Esophagus mucosa (tissue), 1 donor: ENCODE measurements around the gene CD84. TPM values are rescaled to one million over a fixed set of nuclear protein-coding genes. Genes with fewer than 3 reads are reported as not detected.
"Not testable (repeated sequence)": the region's sequence is repeated elsewhere in the genome, so short reads cannot be mapped to it uniquely, and the experiment has no call there.

Experiments
- ATAC-seq: fragments of 200-7000 bp; cut with Tn5 transposase; one replicate; pipeline ENCODE4 v1.9.1; 2020
- total RNA-seq: library from RNA; stranded (reverse); gene quantifications from one replicate; pipeline ENCODE4 v1.2.4, GENCODE V29; 2023
- donor health status: DM: yes; HTN: yes; CAD: no.

CD84 gene
- total RNA-seq, 1 donor from 2014 or later = 1.2 TPM

DNA sequence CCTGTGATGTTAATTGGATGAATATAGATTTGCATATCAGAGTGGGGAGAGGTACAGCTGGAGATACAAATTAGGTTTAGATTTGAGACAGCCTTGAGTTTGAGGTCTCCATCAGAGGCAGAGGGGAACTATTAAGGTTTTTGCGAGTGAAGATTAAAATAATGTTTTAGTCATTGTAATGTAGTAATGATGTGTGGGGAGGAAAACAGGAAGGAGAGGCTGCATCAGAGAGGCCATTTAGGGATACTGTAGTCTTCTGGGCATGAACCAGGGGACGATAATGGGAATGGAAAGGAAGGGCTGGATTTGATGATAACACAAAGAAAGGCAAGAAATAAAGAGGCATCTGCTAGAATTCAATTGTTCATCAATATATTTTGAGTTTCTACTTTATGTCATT is 9.5 kb downstream of the CD84 start:
- ATAC-seq = no peak

DNA sequence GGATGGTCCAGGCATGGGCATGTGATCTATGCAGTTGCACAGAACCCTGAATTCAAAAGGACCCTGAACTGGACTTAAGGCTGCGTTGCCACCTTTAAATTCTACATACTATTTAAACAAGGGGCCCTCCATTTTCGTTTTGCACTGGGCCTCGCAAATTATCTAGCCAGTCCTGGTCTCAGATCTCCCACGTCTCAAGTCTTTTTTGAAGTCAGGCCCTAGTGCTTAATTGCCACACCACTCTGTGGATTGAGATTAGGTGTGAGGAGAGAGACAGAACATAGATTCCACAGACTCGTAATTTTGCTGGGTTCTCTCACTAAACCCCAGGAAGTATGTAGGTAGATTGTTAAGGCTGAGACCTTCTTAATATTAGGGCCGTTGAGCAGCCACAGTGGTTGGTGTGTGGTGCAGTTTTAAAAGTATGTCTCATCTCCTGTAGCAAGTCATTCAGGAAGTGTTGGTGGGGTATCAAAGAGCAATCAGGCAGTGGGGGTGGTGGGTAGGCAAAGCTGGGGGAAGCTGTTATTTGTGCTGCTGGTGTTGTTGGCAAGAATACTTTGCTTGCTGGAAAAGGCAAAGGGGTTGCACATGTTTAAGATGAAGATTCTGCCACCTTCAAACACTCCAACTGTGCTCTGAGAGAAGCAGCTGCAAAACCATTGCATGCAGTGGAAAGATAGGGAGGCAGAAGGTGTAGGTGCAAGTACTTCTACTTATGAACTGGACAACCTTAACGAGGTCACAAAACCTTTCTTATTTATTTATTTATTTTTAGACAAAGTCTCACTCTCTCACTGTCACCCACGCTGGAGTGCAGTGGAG is 11.2 kb downstream of the CD84 start:
- ATAC-seq = no peak

- no peak for ATAC-seq
Measured at GRCh38 chr1:160567341-160567740, 12.0 kb downstream of the CD84 start.

GRCh38 chr1:160565564-160565963 is 13.7 kb downstream of the CD84 start:
- ATAC-seq = no peak

GRCh38 chr1:160563230-160563629 is 16.1 kb downstream of the CD84 start:
- ATAC-seq = not testable (repeated sequence)

DNA sequence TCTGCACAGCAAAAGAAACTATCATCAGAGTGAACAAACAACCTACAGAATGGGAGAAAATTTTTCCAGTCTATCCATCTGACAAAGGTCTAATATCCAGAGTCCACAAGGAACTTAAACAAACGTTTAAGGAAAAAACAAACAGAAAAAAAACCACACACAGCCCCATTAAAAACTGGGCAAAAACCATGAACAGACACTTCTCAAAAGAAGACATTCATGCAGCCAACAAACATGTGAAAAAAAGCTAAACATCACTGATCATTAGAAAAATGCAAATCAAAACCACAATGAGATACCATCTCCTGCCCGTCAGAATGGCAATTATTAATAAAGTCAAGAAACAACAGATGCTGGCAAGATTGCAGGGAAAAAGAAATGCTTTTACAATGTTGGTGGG is 16.6 kb downstream of the CD84 start:
- ATAC-seq = not testable (repeated sequence)

DNA sequence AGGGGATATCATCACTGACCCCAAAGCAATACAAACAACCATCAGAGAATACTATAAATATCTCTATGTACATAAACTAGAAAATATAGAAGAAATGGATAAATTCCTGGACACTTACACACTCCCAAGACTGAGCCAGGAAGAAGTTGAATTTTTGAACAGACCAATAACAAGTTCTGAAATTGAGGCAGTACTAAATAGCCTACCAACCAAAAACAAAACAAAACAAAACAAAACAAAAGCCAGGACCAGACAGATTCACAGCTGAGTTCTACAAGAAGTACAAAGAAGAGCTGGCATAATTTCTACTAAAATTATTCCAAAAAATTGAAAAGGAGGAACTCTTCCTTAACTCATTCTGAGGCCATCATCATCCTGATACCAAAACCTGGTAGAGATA is 18.5 kb downstream of the CD84 start:
- ATAC-seq = no peak

DNA sequence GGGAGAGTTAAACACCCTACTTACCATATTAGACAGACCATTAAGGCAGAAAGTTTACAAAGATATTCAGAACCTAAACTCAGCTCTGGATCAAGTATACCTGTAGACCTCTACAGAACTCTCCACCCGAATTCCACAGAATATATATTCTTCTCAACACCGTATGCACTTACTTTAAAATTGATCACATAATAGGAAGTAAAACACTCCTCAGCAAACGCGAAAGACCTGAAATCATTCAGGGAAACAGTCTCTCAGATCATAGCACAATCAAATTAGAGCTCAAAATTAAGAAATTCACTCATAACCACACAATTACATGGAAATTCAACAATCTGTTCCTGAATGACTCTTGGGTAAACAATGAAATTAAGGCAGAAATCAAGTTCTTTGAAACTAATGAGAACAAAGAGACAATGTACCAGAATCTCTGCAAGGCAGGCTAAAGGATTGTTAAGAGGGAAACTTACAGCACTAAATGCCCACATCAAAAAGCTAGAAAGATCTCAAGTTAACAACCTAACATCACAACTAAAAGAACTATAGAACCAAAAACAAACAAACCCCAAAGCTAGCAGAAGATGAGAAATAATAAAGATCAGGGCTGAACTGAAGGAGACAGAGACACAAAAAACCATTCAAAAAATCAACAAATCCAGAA is 19.1 kb downstream of the CD84 start:
- ATAC-seq = no peak

DNA sequence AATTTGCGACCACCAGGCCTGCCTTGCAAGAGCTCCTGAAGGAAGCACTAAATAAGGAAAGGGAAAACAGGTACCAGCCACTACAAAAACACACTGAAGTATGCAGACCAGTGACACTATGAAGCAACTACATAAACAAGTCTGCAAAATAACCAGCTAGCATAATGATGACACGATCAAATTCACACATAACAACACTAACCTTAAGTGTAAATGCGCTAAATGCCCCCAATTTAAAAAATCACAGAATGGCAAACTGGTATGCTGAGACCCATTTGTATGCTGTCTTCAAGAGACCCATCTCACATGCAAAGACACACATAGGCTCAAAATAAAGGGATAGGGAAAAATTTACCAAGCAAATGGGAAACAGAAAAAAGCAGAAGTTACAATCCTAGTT is 19.9 kb downstream of the CD84 start:
- ATAC-seq = not testable (repeated sequence)

GRCh38 chr1:160558660-160559380 is 20.5 kb downstream of the CD84 start:
- ATAC-seq = no peak

GRCh38 chr1:160553778-160554177 is 25.5 kb downstream of the CD84 start:
- ATAC-seq = no peak

GRCh38 chr1:160552425-160552824 is 26.9 kb downstream of the CD84 start:
- no peak for ATAC-seq

GRCh38 chr1:160550572-160551034 is 28.7 kb downstream of the CD84 start:
- no peak for ATAC-seq

DNA sequence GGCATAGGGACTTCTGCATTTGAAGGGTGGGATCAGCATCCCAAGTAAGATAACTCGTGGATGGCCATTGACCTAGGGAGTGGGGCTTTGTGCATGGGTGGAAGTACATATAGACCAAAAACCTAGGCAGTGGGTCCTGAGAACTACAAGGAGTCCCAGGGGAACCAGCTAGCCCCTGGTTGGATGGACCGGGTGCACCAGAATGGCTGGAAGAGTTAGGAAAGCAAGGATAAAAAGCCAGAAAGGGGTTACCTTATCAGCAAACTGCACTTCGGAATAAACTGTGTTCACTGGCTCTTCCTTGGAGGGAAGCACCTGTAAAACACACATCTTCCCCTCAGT is 29.7 kb downstream of the CD84 start:
- ATAC-seq = no peak

- ATAC-seq = no peak
Measured at GRCh38 chr1:160548960-160549664, 30.2 kb downstream of the CD84 start.

GRCh38 chr1:160548183-160548582 is 31.1 kb downstream of the CD84 start:
- ATAC-seq = no peak

GRCh38 chr1:160547422-160547821 is 31.9 kb downstream of the CD84 start:
- ATAC-seq = no peak

- ATAC-seq = no peak
Measured at GRCh38 chr1:160546942-160547341, 32.4 kb downstream of the CD84 start.

DNA sequence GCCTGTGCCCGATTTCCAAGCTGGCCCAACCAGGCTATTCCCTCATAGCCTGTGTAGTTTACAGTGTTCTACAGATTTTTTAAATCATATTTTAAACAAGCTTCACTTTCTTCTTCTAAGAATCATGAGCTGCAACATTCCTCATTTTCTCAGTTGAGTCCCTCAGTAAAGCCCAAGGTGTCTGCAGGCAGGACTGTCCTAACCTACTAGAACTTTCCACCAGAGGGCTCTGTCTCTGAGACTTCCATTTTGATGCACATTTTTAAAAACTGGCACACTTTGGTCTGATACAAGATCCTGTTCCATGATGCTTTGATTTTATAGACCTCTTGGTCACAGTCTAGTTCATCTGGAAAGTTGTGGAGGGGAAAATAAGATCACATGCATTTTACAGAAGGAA is 34.6 kb downstream of the CD84 start:
- ATAC-seq = peak; percentile 31

DNA sequence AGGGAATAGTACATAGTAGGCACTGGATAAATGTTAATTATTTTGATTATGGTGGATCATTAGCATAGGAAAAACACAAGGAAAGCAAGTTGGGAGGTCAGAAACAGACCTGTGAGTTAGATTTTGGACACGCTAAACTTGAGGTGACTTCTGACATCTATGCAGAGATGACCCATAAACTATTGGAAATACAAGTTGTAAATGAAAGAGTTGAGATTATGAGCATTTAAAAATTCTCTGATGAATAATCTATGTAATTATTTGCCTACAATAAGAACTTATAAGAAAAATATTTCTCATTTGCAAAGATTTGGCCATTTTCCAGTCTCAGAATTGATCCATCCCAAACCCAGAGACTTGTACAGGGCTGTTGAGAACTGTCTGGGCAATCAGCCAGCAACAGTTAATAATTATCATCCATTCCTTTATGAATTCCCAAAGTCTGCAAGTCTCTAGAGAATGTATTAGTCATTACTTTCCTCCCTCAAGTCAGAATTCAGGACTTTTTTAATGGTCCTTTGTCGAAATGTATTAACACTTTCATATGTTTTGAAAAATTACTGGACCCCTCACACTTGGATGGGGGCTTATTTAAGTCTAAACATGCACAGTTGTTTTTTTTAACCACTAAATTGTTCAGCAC is 36.9 kb downstream of the CD84 start:
- no peak for ATAC-seq

- no peak for ATAC-seq
Measured at GRCh38 chr1:160541622-160542302, 37.5 kb downstream of the CD84 start.

DNA sequence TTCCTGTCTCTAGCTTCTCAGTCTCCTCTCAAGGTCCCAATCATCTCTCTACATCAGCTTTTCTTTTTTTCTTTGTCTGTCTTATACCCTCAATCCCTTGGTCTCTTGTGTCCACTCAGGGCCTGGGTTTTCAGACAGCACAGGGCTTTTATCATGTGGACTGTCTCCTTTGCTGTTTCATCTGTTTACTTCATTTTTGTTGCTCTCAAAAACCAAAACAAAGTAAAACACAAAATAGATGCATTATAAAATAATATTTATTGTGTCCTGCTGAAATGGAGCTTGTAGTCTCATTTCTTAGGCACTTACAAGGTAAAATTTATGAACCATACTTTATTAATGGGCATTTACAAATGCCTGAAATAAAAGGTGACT is 38.5 kb downstream of the CD84 start:
- ATAC-seq = no peak
